ENCODE results near the gene EAF1.
A peak's percentile ranks its signal among the peaks of the same experiment; 100 is the strongest.
"Not testable (repeated sequence)": the region's sequence is repeated elsewhere in the genome, so short reads cannot be mapped to it uniquely, and the experiment has no call there.

The EAF1 gene

DNA sequence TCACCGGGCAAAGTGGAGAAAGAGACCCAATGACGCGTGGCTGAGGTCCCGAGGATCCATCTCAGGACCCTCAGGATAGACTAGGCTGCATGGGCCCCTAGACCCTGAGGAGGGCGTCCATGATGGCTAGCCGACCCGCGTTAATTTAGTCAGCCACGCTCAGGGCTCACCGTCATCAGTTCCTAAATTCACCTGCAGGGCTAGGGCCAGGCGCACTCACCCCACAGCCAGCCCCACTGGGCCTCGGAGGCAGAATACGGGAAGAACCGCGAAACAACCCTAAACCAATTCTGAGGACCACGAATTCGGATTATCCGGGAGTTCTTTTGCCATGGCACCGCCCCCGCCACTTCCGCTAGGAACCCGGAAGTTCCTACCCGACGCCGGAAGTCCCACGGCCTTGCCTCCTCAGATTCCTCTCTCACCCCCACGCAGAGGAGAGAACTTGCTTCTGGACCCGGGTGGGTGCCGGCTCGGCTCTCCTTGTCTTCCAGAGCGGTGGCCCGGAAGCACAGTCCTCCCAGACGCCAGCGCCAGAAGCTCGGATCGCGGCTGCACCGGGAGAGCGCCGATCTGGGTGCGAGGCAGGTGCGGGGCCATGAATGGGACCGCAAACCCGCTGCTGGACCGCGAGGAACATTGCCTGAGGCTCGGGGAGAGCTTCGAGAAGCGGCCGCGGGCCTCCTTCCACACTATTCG is at the start of gene EAF1, which contains the start of gene METTL6:
EAF1 (plus strand) TSS at position 417 of the 699 bp plus-strand sequence; CDS start at position 599, 182 bp downstream.
METTL6 (minus strand) TSS at position 363 of the 699 bp plus-strand sequence. CDS start 1,033 bp downstream, outside the sequence.
- TF ChIP-seq, protein P1, sequence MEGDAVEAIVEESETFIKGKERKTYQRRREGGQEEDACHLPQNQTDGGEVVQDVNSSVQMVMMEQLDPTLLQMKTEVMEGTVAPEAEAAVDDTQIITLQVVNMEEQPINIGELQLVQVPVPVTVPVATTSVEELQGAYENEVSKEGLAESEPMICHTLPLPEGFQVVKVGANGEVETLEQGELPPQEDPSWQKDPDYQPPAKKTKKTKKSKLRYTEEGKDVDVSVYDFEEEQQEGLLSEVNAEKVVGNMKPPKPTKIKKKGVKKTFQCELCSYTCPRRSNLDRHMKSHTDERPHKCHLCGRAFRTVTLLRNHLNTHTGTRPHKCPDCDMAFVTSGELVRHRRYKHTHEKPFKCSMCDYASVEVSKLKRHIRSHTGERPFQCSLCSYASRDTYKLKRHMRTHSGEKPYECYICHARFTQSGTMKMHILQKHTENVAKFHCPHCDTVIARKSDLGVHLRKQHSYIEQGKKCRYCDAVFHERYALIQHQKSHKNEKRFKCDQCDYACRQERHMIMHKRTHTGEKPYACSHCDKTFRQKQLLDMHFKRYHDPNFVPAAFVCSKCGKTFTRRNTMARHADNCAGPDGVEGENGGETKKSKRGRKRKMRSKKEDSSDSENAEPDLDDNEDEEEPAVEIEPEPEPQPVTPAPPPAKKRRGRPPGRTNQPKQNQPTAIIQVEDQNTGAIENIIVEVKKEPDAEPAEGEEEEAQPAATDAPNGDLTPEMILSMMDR (IDR thresholded peaks at IDR 0.05; ENCODE audit: low read depth, low read length, missing control alignments): peak; percentile 33
- peak within 1 kb of the TSS; percentile 71 for H3K4me3 ChIP-seq (ENCODE audit: low read depth, low read length)
- peak; percentile 38 for DNase-seq (ENCODE audit: low read depth)
- in situ Hi-C loops (cut with HindIII; ENCODE audit: low sequenced_read_pairs): no loop called here

DNA sequence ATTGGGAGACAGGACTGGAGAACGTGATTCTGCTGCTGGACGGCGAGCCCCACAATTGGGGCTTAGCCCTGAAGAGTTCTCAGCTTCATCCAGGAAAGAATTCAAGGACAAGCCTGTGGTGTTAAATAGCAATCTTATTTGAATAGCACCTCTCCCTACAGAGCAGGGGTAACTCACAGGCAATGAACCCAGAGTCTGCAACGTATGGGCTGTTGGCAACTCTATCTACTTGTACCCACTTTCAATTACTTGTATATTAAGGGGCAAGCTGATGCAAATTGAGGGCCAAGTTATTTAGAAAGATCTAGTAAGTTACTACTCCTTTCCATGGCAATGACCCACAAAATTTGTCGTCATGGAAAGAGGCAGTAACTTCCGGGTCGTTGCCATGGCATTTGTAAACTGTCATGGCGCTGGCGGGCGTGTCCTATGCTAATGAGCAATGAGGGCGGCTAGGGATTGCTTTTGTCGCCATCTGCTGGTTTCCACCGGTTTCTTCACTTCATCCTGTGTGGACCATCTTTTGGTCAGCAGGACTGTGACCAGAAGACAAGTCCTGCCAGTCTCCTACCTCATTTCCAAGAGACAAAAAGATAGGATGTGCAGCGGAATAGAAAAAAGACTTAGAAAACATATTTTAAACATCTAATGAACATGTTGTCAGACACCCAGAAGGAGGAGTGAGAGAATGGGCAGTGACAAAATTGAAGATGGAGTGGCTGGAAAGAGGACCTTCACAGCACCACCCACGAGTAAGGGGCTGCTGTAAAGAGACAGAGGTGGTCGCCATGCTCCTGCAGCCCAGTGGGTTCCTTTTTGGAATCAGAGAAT is 49.2 kb upstream of the EAF1 start:
- H3K4me3 ChIP-seq (ENCODE audit: low read depth, low read length): no peak overlapping the region
- peak; percentile 92 for DNase-seq (ENCODE audit: low read depth)
- in situ Hi-C loops (cut with HindIII; ENCODE audit: low sequenced_read_pairs): no loop called here
- TF ChIP-seq, protein P1 (IDR thresholded peaks at IDR 0.05; ENCODE audit: low read depth, low read length, missing control alignments): peak; percentile 89

DNA sequence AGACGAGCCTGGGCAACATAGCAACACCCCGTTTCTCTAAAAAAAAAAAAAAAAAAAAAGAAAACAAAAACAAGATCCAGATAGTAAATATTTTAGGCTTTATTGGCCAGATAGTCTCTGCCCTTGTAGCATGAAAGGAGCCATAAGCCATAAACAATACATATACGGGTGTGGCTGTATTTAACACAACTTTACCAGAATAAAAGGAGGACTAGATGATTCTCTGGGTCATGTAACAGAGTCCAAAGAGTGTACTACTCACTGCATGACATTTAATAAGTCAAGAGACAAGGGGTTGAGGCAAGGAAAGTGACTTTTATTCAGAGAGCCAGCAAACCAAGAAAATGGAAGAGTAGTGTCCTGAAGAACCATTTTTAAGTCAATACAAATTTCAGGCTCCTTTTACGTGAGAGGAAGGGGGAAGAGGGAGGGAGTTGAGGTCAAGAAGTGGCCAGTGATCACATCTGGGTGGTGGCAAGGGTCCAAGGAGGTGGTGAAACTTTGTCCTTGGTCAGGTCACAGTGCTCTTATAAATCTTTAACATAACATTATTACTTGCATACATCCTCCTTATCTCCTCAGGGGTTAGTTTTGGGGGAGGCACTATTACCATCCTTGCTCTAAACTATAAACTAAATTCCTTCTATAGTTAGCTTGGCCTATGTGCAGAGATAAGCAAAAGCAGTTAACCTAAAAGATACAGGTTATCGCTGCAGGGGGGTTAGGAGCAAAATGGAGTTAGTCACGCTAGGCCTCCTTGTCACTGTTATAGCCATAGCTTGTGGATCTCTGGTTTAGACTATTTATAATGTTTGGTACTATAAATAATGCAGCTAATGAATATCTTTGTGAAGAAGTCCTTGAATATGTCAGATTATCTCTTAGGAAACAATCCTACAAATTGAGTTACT is 46.2 kb upstream of the EAF1 start:
- DNase-seq (ENCODE audit: low read depth): no peak
- H3K4me3 ChIP-seq (ENCODE audit: low read depth, low read length): no peak overlapping the region
- TF ChIP-seq, protein P1 (IDR thresholded peaks at IDR 0.05; ENCODE audit: low read depth, low read length, missing control alignments): no peak
- in situ Hi-C loops (cut with HindIII; ENCODE audit: low sequenced_read_pairs): no loop called here

DNA sequence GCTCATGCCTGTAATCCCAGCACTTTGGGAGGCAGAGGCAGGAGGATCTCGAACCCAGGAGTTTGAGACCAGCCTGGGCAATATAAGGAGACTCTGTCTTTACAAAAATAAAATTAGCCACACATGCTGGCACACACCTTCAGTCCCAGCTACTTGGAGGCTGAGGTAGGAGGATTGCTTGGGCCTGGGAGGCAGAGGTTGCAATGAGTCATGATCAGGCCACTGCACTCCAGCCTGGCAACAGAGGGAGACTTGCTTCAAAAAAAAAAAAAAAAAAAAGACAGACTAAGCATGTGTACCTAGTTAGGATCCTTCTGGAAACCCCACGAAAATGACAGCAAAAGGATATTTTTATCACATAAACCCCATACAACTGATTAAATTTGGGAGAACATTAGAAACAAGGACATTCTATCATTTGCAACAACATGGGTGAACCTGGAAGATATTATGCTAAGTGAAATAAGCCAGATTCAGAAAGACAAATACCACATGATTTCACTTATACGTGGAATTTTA is 44.9 kb upstream of the EAF1 start:
- TF ChIP-seq, protein P1 (IDR thresholded peaks at IDR 0.05; ENCODE audit: low read depth, low read length, missing control alignments): no peak
- in situ Hi-C loops (cut with HindIII; ENCODE audit: low sequenced_read_pairs): no loop called here
- H3K4me3 ChIP-seq (ENCODE audit: low read depth, low read length): no peak overlapping the region
- DNase-seq (ENCODE audit: low read depth): no peak

DNA sequence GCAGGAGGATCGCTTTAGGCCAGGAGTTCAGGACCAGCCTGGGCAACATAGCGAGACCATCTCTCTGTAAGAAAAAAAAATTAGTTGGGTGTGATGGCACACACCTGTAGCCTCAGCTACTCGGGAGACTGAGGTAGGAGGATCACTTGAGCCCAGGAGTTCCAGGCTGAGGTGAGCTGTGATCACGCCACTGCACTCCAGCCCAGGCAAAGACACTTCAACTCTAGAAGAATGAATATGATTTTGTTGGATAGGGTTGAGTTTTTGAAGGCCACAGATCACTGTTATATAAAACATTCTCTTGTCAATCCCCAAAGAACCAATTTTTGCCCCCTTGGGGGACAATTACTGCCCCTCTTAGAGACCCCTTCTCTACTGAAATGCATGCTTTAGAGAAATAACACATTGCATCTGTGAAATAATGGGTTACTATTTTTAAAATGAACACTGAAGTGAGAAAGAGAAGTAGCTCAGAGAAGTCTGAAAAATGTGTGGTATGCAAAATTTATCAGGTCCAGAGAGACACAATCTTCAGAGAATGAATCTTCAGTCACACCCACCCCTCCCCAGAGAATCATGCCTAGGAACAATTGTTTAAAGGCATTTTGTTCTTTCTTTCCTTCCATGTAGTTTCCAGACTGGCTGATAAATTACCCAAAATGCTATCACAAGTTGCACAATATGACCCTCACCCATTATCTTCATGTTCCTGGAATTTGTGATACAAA is 42.7 kb upstream of the EAF1 start:
- no peak overlapping the region for H3K4me3 ChIP-seq (ENCODE audit: low read depth, low read length)
- DNase-seq (ENCODE audit: low read depth): no peak
- in situ Hi-C loops (cut with HindIII; ENCODE audit: low sequenced_read_pairs): no loop called here
- TF ChIP-seq, protein P1 (IDR thresholded peaks at IDR 0.05; ENCODE audit: low read depth, low read length, missing control alignments): no peak

DNA sequence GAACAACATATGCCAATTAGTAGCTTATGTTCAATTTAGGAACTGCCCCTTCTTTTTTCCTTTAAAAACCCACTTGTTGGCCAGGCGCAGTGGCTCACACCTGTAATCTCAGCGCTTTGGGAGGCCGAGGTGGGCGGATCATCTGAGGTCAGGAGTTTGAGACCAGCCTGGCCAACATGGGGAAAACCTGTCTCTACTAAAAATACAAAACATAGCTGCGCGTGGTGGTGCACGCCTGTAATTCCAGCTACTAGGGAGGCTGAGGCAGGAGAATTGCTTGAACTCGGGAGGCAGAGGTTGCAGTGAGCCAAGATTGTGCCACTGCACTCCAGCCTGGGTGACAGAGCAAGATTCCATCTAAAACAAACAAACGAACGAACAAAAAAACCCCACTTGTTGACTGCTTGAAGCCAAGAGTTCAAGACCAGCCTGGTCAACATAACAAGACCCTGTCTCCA is 42.1 kb upstream of the EAF1 start:
- H3K4me3 ChIP-seq (ENCODE audit: low read depth, low read length); DNase-seq (ENCODE audit: low read depth); in situ Hi-C loops (cut with HindIII; ENCODE audit: low sequenced_read_pairs): not testable (repeated sequence)
